HepG2 (cell line): ENCODE data around the gene SURF1. TPM values are rescaled to one million over a fixed set of nuclear protein-coding genes. Genes with fewer than 3 reads are reported as not detected.
A peak's percentile ranks its signal among the peaks of the same experiment; 100 is the strongest.

Experiments used
- ATAC-seq: fragments of 200-7000 bp; cut with Tn5 transposase; 3 replicates; pipeline ENCODE4 v1.9.1; 2020; ENCODE audit warnings: mild to moderate bottlenecking, moderate library complexity
- BruUV-seq: library from RNA; stranded (reverse); fragments of 400-500 nt; replicated peaks from 2 replicates; lab custom pipeline; 2021; lab: Mats Ljungman, UMichigan
- CTCF ChIA-PET: fragments of 300-600 bp; formaldehyde crosslinking; extraction: SDS; loops from one replicate; lab custom pipeline; 2021; ENCODE audit warnings: low total read pairs, inconsistent platforms, low intra/inter-chr PET ratio; lab: Yijun Ruan, JAX
- POLR2A ChIA-PET: fragments of 350-600 bp; sonication (Branson Sonifier 250); formaldehyde crosslinking; loops from one replicate; lab custom pipeline; 2020; ENCODE audit warnings: antibody characterized with exemption, inconsistent platforms; lab: Yijun Ruan, JAX
- DNase-seq: peaks from one replicate; pipeline ENCODE4 v3.0.0-alpha.2; 2015; ENCODE audit warnings: low spot score
- FAIRE-seq: peaks from 3 replicates; lab custom pipeline; 2011; peaks lifted over from hg19 to GRCh38; lab: Jason Lieb, UNC
- H2AFZ ChIP-seq: one replicate; pipeline ENCODE4 v1.6.1; 2011; ENCODE audit warnings: low read length, inconsistent platforms
- H3K27ac ChIP-seq: fragments of 300-600 bp; 3 replicates; pipeline ENCODE4 v1.8.0; 2011; ENCODE audit warnings: mixed run types, mild to moderate bottlenecking, mixed read lengths, low read length, inconsistent platforms; ENCODE audit not compliant: insufficient read depth; ENCODE audit errors: extremely low read length
- H3K27me3 ChIP-seq, 2 experiments: fragments of 200-600 bp in 1 of 2; 2 replicates in 1 of 2; 3 replicates in 1 of 2; pipeline versions ENCODE4 v1.6.0 to v1.8.0; 2011; ENCODE audit warnings: low read length in 2 of 2, mild to moderate bottlenecking in 2 of 2, moderate library complexity in 2 of 2, inconsistent platforms in 1 of 2; ENCODE audit not compliant: insufficient read depth in 2 of 2, control insufficient read depth in 1 of 2
- H3K36me3 ChIP-seq, 2 experiments: fragments of 200-600 bp in 1 of 2; replicated peaks in 1 of 2; 2 replicates in 1 of 2; 3 replicates in 1 of 2; pipeline versions ENCODE4 v1.5.1 to v1.8.0; 2011; ENCODE audit warnings: low read length in 2 of 2, inconsistent platforms in 1 of 2; ENCODE audit not compliant: insufficient read depth in 2 of 2, control insufficient read depth in 1 of 2
- H3K4me1 ChIP-seq: 2 replicates; pipeline ENCODE4 v1.5.1; 2012; ENCODE audit warnings: low read length, inconsistent platforms; ENCODE audit not compliant: insufficient read depth
- H3K4me2 ChIP-seq: 2 replicates; pipeline ENCODE4 v1.6.0; 2011; ENCODE audit warnings: low read depth, low read length, inconsistent platforms
- H3K4me3 ChIP-seq, 3 experiments: fragments of 200-600 bp in 1 of 3; sonication (generic), shearing (Covaris generic) in 1 of 3; replicated peaks in 1 of 3; 2 replicates each; pipeline ENCODE4 v1.5.1; 2011 to 2016; ENCODE audit warnings: low read length in 3 of 3, inconsistent platforms in 2 of 3, low read depth in 2 of 3, mild to moderate bottlenecking in 2 of 3, control low read depth in 1 of 3, mixed read lengths in 1 of 3; ENCODE audit not compliant: insufficient read depth in 1 of 3
- H3K79me2 ChIP-seq: one replicate; pipeline ENCODE4 v1.6.1; 2011; ENCODE audit warnings: low read length, inconsistent platforms; ENCODE audit not compliant: insufficient read depth
- H3K9ac ChIP-seq: 2 replicates; pipeline ENCODE4 v1.6.0; 2011; ENCODE audit warnings: mild to moderate bottlenecking, low read depth, low read length, inconsistent platforms; ENCODE audit not compliant: insufficient read depth
- H3K9me3 ChIP-seq: 2 replicates; pipeline ENCODE4 v1.5.1; 2012; ENCODE audit warnings: mild to moderate bottlenecking, low read length
- H4K20me1 ChIP-seq: 2 replicates; pipeline ENCODE4 v1.6.0; 2011; ENCODE audit warnings: inconsistent platforms, mild to moderate bottlenecking, low read length, moderate library complexity; ENCODE audit not compliant: insufficient read depth
- CBX5 ChIP-seq: sonication (generic); formaldehyde crosslinking; IDR thresholded peaks from 2 replicates; pipeline ENCODE4 v1.4.0; 2020; ENCODE audit warnings: missing genetic modification reagents, borderline replicate concordance
- FOXK1 ChIP-seq: sonication (generic); formaldehyde crosslinking; IDR thresholded peaks from 2 replicates; pipeline ENCODE4 v1.4.0; 2020; ENCODE audit warnings: low read depth, missing genetic modification reagents, borderline replicate concordance
- GTF3A ChIP-seq: sonication (generic); formaldehyde crosslinking; conservative IDR thresholded peaks from 2 replicates; pipeline ENCODE4 v1.4.0; 2020; ENCODE audit warnings: mild to moderate bottlenecking, missing genetic modification reagents
- MBD4 ChIP-seq: IDR thresholded peaks from 2 replicates; pipeline ENCODE4 v1.6.1; 2012; ENCODE audit warnings: low read length, inconsistent platforms, borderline replicate concordance
- MBNL3 ChIP-seq: fragments of 250-450 bp; sonication (Bioruptor Pico); conservative IDR thresholded peaks from 2 replicates; pipeline ENCODE4 v1.8.0; 2022; ENCODE audit warnings: mild to moderate bottlenecking, inconsistent platforms
- NRL ChIP-seq: sonication (generic); formaldehyde crosslinking; IDR thresholded peaks from 2 replicates; pipeline ENCODE4 v1.5.0; 2020; ENCODE audit warnings: missing genetic modification reagents, mild to moderate bottlenecking, moderate library complexity, borderline replicate concordance
- PITX1 ChIP-seq: sonication (generic); formaldehyde crosslinking; IDR thresholded peaks from 2 replicates; pipeline ENCODE4 v1.5.1; 2020; ENCODE audit warnings: mild to moderate bottlenecking, missing genetic modification reagents
- POLR2A ChIP-seq, 2 experiments: IDR thresholded peaks; 2 replicates each; pipeline ENCODE4 v1.6.1; 2011; ENCODE audit warnings: low read depth in 2 of 2, low read length in 2 of 2, mild to moderate bottlenecking in 1 of 2, moderate library complexity in 1 of 2; ENCODE audit not compliant: insufficient read depth in 1 of 2
- POLR2AphosphoS5 ChIP-seq: IDR thresholded peaks from 2 replicates; pipeline ENCODE4 v1.6.1; 2012; ENCODE audit warnings: low read depth, low read length
- RBFOX2 ChIP-seq: fragments of 200-400 bp; formaldehyde crosslinking; IDR thresholded peaks from 2 replicates; pipeline ENCODE4 v1.6.1; 2017; ENCODE audit warnings: low read depth, mild to moderate bottlenecking, low read length
- SALL1 ChIP-seq: sonication (generic); formaldehyde crosslinking; IDR thresholded peaks from 2 replicates; pipeline ENCODE4 v1.8.0; 2022; ENCODE audit warnings: mild to moderate bottlenecking, missing genetic modification reagents
- SCMH1 ChIP-seq: sonication (generic); formaldehyde crosslinking; IDR thresholded peaks from 2 replicates; pipeline ENCODE4 v1.9.0; 2021; ENCODE audit warnings: missing genetic modification reagents, mild to moderate bottlenecking, borderline replicate concordance
- YEATS4 ChIP-seq: sonication (generic); formaldehyde crosslinking; IDR thresholded peaks from 2 replicates; pipeline ENCODE4 v1.4.0; 2020; ENCODE audit warnings: missing genetic modification reagents, borderline replicate concordance
- ZBTB7B ChIP-seq: sonication (generic); formaldehyde crosslinking; IDR thresholded peaks from 2 replicates; pipeline ENCODE4 v1.4.0; 2020; ENCODE audit warnings: missing genetic modification reagents
- ZNF547 ChIP-seq: sonication (generic); formaldehyde crosslinking; IDR thresholded peaks from 2 replicates; pipeline ENCODE4 v1.5.1; 2020; ENCODE audit warnings: mild to moderate bottlenecking, missing genetic modification reagents
- ZNF558 ChIP-seq: sonication (generic); formaldehyde crosslinking; IDR thresholded peaks from 2 replicates; pipeline ENCODE4 v1.9.0; 2022; ENCODE audit warnings: mild to moderate bottlenecking, missing genetic modification reagents, borderline replicate concordance
- ZNF678 ChIP-seq: sonication (generic); formaldehyde crosslinking; IDR thresholded peaks from 2 replicates; pipeline ENCODE4 v1.4.0; 2020; ENCODE audit warnings: mild to moderate bottlenecking, missing genetic modification reagents
- ZSCAN21 ChIP-seq: sonication (generic); formaldehyde crosslinking; IDR thresholded peaks from 2 replicates; pipeline ENCODE4 v1.8.0; 2022; ENCODE audit warnings: mild to moderate bottlenecking, missing genetic modification reagents, moderate library complexity, borderline replicate concordance
- WGBS: methylation state at CpG from one replicate; pipeline ENCODE4 v1.1.6; 2017; ENCODE audit warnings: low lambda C conversion rate; 5-methylcytosine and 5-hydroxymethylcytosine counted together
- in situ Hi-C: cut with HindIII; loops from 2 replicates; pipeline ENCODE4 v1.10.0; 2017; ENCODE audit warnings: low pct_unique_long_range_greater_than_20kb; ENCODE audit not compliant: extremely low pct_ligation_motif_present
- intact Hi-C: fragments of 100-400 bp; cut with micrococcal nuclease; formaldehyde crosslinking; loops from one replicate; pipeline ENCODE4 v1.10.0; 2022; ENCODE audit not compliant: unreplicated experiment
- polyA plus RNA-seq, 8 experiments: library from polyadenylated mRNA; depleted of rRNA in 3 of 8; stranded (reverse) in 7 of 8; unstranded in 1 of 8; fragments of >200 nt; fragmentation: Illumina TruSeq in 4 of 8; extraction: Trizol in 4 of 8; gene quantifications; 2 replicates each; pipeline versions ENCODE4 v1.2.1 to v1.2.3, GENCODE V29; 2011 to 2016; ENCODE audit warnings: low read depth in 4 of 8, missing spikeins in 1 of 8, mixed read lengths in 1 of 8; ENCODE audit not compliant: insufficient read depth in 1 of 8
- total RNA-seq, 5 experiments: library from RNA; depleted of rRNA; stranded (reverse); fragments of >200 nt; fragmentation: Illumina TruSeq; extraction: Trizol; gene quantifications; 2 replicates each; pipeline ENCODE4 v1.2.3, GENCODE V29; 2016; ENCODE audit warnings: low read depth in 1 of 5
- TF ChIP-seq, protein P1 (sequence below), 2 experiments: sonication (generic) in 1 of 2; formaldehyde crosslinking in 1 of 2; IDR thresholded peaks; 2 replicates each; pipeline versions ENCODE4 v1.4.0 to v1.6.1; 2018 to 2020; ENCODE audit warnings: missing genetic modification reagents in 2 of 2, borderline replicate concordance in 1 of 2, low read depth in 1 of 2, mild to moderate bottlenecking in 1 of 2, missing biosample characterization in 1 of 2
- TF ChIP-seq, protein P2 (sequence below): sonication (generic); formaldehyde crosslinking; IDR thresholded peaks from 2 replicates; pipeline ENCODE4 v1.4.0; 2020; ENCODE audit warnings: missing genetic modification reagents

Gene SURF1
- total and polyA plus RNA-seq, 2 of the 13 experiments (the other 11 are each of a cell fraction or from before 2014, with no cell fraction given): 17.8 to 40.7 TPM

DNA sequence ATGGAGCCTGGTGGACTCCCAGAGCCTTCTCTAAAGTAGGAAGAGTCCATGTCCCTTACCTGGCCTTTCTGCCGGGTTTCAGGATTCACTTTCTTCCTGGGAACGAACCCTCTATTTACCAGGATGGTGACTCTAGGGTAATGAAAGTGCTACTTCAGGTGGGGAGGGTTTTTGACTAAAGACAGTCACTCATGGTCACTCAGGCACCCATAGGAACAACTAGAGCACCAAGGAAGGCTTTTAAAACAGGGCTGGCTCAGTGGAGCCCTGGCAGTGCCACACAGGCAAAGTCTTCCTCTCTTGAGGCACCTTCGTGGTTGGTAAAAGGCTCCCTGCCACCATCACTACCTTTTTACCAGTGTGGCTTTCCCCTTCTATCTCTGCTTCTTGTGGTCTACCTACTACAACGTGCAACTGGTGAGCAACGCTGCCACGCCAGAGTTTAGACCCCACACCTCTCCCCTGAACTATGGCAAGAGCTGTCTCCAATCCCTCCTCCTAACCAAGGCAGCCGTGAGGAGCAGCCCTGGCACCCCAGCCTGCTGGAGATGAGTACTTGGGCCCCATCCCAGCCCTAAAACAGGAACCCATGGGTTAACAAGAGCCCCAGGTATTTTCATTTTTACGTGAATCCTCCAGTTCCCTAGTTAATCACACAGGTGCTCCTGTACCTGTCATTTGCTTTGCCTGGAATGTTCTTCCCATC, 3.5 kb downstream of the SURF1 start (continued):
- peak; percentile 30 for TF ChIP-seq POLR2AphosphoS5
- no peak for TF ChIP-seq FOXK1 (CRISPR knock-in tag)
- no peak for TF ChIP-seq CBX5
- 0 out of 2 replicates have a peak, but pooled peaks have one; percentile 9 for TF ChIP-seq MBD4
- TF ChIP-seq ZNF547 (CRISPR knock-in tag): no peak
- TF ChIP-seq MBNL3: no peak
- TF ChIP-seq ZNF558 (CRISPR knock-in tag): no peak
- peak in 1 of 2 experiments; percentile 59; a peak in 1 of 4 replicates for TF ChIP-seq POLR2A (IDR thresholded peaks at IDR 0.05; ENCODE audit: insufficient read depth in 1 of 2, low read depth in 2 of 2, low read length in 2 of 2)
- no peak for TF ChIP-seq YEATS4 (CRISPR knock-in tag)
- no peak for TF ChIP-seq SCMH1 (CRISPR knock-in tag)
- peak; percentile 62 for TF ChIP-seq RBFOX2
- TF ChIP-seq NRL (CRISPR knock-in tag): no peak
- TF ChIP-seq, all 625 proteins: peak for 6

DNA sequence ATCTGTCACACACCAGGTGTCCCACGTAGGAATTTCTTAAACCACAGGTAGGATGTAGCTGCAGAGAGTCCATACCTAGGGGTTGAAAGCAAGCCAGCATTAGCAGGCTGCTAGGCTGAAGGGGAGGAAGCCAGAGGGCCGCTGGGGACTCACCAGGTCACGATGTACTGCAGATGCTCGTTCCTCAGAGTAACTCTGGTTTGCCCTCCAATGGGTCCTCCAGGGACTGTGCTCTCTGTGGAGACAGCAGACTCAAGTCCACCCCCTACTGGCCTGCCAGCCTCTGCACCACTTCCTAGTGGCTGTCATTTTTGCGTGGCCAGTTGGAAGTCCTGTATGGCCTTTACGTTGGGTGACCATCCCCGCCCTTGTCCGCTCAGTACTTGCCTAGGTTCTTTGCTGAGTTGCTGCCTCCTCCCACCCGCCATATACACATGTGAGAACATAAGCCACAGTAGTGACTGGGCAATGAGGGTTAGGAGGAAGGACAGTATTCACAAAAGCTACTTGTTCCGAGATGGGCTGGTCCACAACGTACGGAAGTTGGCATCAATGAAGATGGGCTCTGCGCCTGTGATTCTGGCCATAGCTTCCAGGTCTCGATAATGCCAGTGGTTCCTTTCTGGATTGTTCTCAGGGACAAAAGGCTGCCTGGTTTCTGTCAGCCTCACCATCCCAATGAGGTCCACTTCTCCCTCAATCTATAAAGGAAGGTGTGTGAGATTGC, 4.2 kb downstream of the SURF1 start:
- no peak overlapping the region for H3K27ac ChIP-seq
- no peak overlapping the region for H3K4me3 ChIP-seq
- H3K4me1 ChIP-seq: peaks cover 38% of the 10 kb centered on the region
- FAIRE-seq (peak; percentile 81), ATAC-seq (peak; percentile 39), DNase-seq (peak; percentile 74)
- WGBS: 94% methylated on average over 12 of the region's 14 CpGs
- POLR2A ChIA-PET: interaction anchor here (1.6 kb wide), 1 partner anchor 321 kb away, joined by 6 read pairs; the partner anchor contains the start of gene GTF3C5
- in situ Hi-C loops (no loop called here), intact Hi-C loops (no loop called here)
- H3K27me3 ChIP-seq: no peaks in the 10 kb centered on the region; a peak in 1 of 5 replicates
- no TSS peak for BruUV-seq
- H3K4me2 ChIP-seq: no peak overlapping the region
- no peak overlapping the region for H3K9ac ChIP-seq
- CTCF ChIA-PET: no interaction called here
- peaks cover 18 to 43% of the 10 kb centered on the region in 2 experiments for H3K36me3 ChIP-seq
- no peaks in the 10 kb centered on the region for H3K9me3 ChIP-seq
- H3K79me2 ChIP-seq: peaks cover 32% of the 10 kb centered on the region
- peaks cover 19% of the 10 kb centered on the region for H4K20me1 ChIP-seq
- H2AFZ ChIP-seq: no peak overlapping the region
- TF ChIP-seq, protein P1, sequence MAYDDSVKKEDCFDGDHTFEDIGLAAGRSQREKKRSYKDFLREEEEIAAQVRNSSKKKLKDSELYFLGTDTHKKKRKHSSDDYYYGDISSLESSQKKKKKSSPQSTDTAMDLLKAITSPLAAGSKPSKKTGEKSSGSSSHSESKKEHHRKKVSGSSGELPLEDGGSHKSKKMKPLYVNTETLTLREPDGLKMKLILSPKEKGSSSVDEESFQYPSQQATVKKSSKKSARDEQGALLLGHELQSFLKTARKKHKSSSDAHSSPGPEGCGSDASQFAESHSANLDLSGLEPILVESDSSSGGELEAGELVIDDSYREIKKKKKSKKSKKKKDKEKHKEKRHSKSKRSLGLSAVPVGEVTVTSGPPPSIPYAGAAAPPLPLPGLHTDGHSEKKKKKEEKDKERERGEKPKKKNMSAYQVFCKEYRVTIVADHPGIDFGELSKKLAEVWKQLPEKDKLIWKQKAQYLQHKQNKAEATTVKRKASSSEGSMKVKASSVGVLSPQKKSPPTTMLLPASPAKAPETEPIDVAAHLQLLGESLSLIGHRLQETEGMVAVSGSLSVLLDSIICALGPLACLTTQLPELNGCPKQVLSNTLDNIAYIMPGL (CRISPR knock-in tag; IDR thresholded peaks at IDR 0.05; ENCODE audit: borderline replicate concordance in 1 of 2, low read depth in 1 of 2): peak; percentile 55 to 58; a peak in 2 of 4 replicates
- TF ChIP-seq PITX1 (CRISPR knock-in tag) (no peak), ZSCAN21 (peak; percentile 54; the same call in 1 of the 2 replicates), ZBTB7B (CRISPR knock-in tag) (0 out of 2 replicates have a peak, but pooled peaks have one; percentile 21), GTF3A (CRISPR knock-in tag) (0 out of 2 replicates have a peak, but pooled peaks have one; percentile 60), SALL1 (CRISPR knock-in tag) (peak; percentile 39), ZNF678 (CRISPR knock-in tag) (0 out of 2 replicates have a peak, but pooled peaks have one; percentile 43)
- TF ChIP-seq, protein P2, sequence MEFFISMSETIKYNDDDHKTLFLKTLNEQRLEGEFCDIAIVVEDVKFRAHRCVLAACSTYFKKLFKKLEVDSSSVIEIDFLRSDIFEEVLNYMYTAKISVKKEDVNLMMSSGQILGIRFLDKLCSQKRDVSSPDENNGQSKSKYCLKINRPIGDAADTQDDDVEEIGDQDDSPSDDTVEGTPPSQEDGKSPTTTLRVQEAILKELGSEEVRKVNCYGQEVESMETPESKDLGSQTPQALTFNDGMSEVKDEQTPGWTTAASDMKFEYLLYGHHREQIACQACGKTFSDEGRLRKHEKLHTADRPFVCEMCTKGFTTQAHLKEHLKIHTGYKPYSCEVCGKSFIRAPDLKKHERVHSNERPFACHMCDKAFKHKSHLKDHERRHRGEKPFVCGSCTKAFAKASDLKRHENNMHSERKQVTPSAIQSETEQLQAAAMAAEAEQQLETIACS (CRISPR knock-in tag): no peak
